Natural killer cell treated with Interleukin-12 subunit alpha and Interleukin-12 subunit beta and Interleukin-15 and Interleukin-18, amount 100 ng/mL, for 72 hours (primary cell): ENCODE data around the gene CSNK2A3. TPM values are rescaled to one million over a fixed set of nuclear protein-coding genes. Genes with fewer than 3 reads are reported as not detected.

Experiments used
- ATAC-seq, 2 donors: fragments of 150-1000 bp; cut with Tn5 transposase in 1 of 2; sonication (Bioruptor Pico), chemical (Tn5 transposase) in 1 of 2; 2 replicates each; pipeline ENCODE4 v1.10.0; 2021
- DNase-seq: peaks from one replicate; pipeline ENCODE4 v3.0.0; 2022; ENCODE audit warnings: low spot score
- H3K27ac Mint-ChIP-seq, 2 donors: 1 replicate in 1 of 2; 2 replicates in 1 of 2; pipeline ENCODE4 v1.8.0; 2022; ENCODE audit warnings: mixed read lengths in 2 of 2, mild to moderate bottlenecking in 1 of 2, moderate library complexity in 1 of 2
- H3K27me3 Mint-ChIP-seq, 2 donors: 1 replicate in 1 of 2; 2 replicates in 1 of 2; pipeline ENCODE4 v1.8.0; 2022; ENCODE audit warnings: mixed read lengths in 2 of 2
- H3K36me3 Mint-ChIP-seq: one replicate; pipeline ENCODE4 v1.8.0; 2022; ENCODE audit warnings: mixed read lengths
- H3K4me1 Mint-ChIP-seq, 2 donors: 1 replicate in 1 of 2; 2 replicates in 1 of 2; pipeline ENCODE4 v1.8.0; 2022; ENCODE audit warnings: low read depth in 2 of 2, mixed read lengths in 2 of 2, mild to moderate bottlenecking in 1 of 2
- H3K4me3 Mint-ChIP-seq: one replicate; pipeline ENCODE4 v1.8.0; 2022; ENCODE audit warnings: mixed read lengths
- H3K9me3 Mint-ChIP-seq: 2 replicates; pipeline ENCODE4 v1.8.0; 2022; ENCODE audit warnings: mixed read lengths
- total RNA-seq, 2 donors: library from RNA; stranded (reverse); gene quantifications; one replicate each; pipeline ENCODE4 v1.2.3, GENCODE V29; 2022

Gene CSNK2A3
- total RNA-seq, 2 donors from 2014 or later, result not detected

DNA sequence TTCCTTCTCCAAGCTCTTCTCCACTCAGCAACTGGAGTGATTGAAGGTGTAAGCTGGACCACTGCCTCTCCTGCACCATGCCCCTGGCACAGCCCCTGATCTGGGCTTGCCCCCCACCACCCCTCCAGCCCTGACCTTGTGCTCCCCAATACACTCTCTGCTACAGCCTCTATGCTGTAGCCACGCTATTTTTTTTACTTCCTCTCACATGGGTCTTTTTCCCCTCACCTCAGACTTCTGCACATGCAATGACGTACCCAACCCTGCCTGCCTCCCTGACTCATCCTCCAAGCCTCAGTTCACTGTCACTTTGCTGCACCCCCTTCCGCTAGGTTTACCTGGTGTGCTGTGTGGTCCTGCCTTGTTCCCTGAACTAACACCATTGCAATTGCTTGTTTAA is 9.0 kb downstream of the CSNK2A3 start:
- no peaks in the 10 kb centered on the region for H3K9me3 Mint-ChIP-seq
- ATAC-seq (no peak), DNase-seq (no peak)
- no peak overlapping the region for H3K27ac Mint-ChIP-seq
- H3K36me3 Mint-ChIP-seq, result no peaks in the 10 kb centered on the region
- H3K4me3 Mint-ChIP-seq, result no peak overlapping the region
- H3K4me1 Mint-ChIP-seq, result no peaks in the 10 kb centered on the region
- peaks cover 13% of the 10 kb centered on the region in 2 donors for H3K27me3 Mint-ChIP-seq

DNA sequence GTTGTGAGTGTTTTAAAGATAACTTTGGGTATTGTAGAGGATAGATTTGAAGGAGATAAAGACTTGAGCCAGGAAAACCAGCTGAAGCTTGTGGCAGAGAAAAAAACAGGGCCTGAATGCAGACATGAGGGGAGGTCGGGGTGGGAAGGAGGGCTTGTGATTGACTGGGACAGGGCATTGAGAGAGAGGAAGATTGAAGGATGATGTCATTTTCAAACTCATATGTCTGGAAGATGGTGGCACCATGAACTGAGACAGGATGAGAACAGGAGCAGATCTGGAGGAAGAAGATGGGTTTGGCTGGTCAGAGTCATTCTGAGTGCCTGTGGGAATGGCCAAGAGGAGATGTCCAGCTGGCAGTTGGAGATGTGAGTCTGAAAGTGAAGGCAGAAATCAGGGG is 14.7 kb downstream of the CSNK2A3 start:
- H3K27me3 Mint-ChIP-seq, result peaks cover 11 to 25% of the 10 kb centered on the region in 2 donors
- DNase-seq, result no peak

DNA sequence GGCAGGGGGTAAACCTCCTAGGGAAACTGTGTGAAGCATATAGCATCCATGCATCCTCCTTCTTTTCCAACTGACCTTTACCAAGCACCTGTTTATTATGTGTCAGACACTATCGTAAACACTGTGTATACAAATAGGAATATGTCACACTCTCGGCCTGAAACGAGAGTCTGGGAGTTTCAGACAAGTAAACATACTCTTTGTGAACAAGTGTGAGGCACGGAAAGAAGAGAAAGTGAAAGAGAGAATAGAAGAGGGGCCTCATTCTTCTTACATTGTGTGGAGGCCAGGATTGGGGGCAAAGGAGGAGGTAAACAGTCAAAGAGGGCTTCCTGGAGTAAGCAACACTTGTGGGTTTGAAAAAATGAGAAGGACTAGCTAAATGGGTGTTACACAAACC is 16.4 kb downstream of the CSNK2A3 start:
- no peaks in the 10 kb centered on the region for H3K9me3 Mint-ChIP-seq
- H3K27me3 Mint-ChIP-seq, result peaks cover 11 to 25% of the 10 kb centered on the region in 2 donors
- no peak overlapping the region for H3K27ac Mint-ChIP-seq
- no peaks in the 10 kb centered on the region for H3K36me3 Mint-ChIP-seq
- ATAC-seq (no peak), DNase-seq (no peak)
- H3K4me3 Mint-ChIP-seq, result no peak overlapping the region
- no peaks in the 10 kb centered on the region for H3K4me1 Mint-ChIP-seq

More for the DNA sequence above, 14.7 kb downstream of the CSNK2A3 start:
- Mint-ChIP-seq H3K27ac (no peak overlapping the region), H3K9me3 (no peaks in the 10 kb centered on the region), H3K36me3 (no peaks in the 10 kb centered on the region), H3K4me1 (no peaks in the 10 kb centered on the region), H3K4me3 (no peak overlapping the region)
- ATAC-seq, result no peak

DNA sequence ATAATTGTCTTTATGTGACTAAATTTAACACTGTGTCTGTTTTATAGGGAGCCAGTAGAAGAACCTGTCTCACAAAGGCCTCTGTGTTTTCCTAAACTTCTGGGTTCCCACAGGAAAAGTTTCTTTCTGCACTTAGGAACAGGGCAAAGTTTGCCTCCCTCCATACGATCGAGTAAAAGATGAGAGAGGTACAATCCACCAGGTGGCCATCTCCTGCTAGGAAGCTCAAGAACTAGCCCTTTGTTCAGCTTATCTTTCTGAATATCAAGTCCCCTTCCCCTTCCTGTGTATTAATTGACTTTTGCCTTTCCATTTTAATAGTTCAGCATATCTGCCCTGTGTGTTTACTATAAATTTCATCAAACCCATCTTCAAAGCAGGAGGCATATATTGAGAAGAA is 18.0 kb downstream of the CSNK2A3 start:
- no peak for DNase-seq
- H3K27ac Mint-ChIP-seq, result no peak overlapping the region
- peaks cover 11 to 25% of the 10 kb centered on the region in 2 donors for H3K27me3 Mint-ChIP-seq
- H3K4me3 Mint-ChIP-seq, result no peak overlapping the region
- no peaks in the 10 kb centered on the region for H3K4me1 Mint-ChIP-seq
- ATAC-seq, result no peak
- no peaks in the 10 kb centered on the region for H3K9me3 Mint-ChIP-seq
- H3K36me3 Mint-ChIP-seq, result no peaks in the 10 kb centered on the region

DNA sequence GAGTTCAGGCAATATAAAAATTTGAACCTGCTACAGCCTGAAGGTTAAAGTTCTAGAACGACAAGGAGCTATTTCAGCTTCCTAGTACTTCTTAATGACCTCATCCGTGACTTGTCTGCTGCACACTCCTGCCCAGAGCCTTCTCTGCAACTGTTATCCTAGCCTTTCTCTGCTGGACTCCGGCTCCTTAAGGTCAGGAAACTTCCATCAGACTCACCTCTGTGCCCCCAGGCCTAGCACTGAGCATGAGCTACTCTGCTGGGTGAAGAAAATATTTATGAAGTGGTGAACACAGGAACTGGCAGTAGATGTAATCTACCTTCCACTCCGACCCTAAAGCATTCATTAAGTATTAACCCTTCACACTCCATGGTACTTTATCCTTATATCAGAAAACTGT is 18.4 kb downstream of the CSNK2A3 start:
- no peak overlapping the region for H3K4me3 Mint-ChIP-seq
- no peaks in the 10 kb centered on the region for H3K4me1 Mint-ChIP-seq
- peaks cover 10 to 22% of the 10 kb centered on the region in 2 donors for H3K27me3 Mint-ChIP-seq
- no peaks in the 10 kb centered on the region for H3K9me3 Mint-ChIP-seq
- no peak for DNase-seq
- no peaks in the 10 kb centered on the region for H3K36me3 Mint-ChIP-seq
- ATAC-seq, result no peak
- H3K27ac Mint-ChIP-seq, result no peak overlapping the region

DNA sequence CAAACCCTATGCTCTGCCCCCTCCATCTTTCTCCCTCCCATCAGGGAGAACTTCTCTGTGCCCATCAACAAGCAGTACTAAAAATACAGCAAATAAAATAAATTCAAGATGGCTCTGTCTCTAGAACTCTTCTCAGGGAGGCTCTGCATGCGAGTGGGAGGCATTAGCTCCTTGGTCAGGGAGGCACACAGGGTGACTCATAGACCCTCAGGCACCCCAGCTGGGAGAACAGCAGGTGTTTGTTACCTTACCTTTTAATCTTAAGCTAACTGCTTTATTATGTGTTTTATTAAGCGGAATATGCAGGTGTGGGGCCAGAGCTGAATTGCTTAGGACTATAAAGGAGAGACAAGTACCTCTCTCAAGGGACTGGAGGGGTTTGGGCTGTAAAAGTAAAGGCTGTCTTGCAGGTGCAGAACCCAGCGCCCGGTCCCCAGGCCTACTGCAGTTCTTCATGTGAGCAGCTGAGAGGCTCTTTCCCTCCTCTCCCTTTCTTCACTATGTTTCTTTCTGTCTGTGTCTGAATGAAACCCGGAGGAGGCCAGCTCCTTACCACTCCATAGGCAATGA is 20.8 kb downstream of the CSNK2A3 start:
- Mint-ChIP-seq H3K36me3 (no peaks in the 10 kb centered on the region), H3K4me3 (no peak overlapping the region), H3K27ac (no peak overlapping the region), H3K9me3 (no peaks in the 10 kb centered on the region), H3K27me3 (peaks cover 3% of the 10 kb centered on the region in 2 donors), H3K4me1 (no peaks in the 10 kb centered on the region)
- ATAC-seq (no peak), DNase-seq (no peak)

GRCh38 chr11:11329062-11329806 is 23.8 kb downstream of the CSNK2A3 start:
- Mint-ChIP-seq H3K4me1 (no peaks in the 10 kb centered on the region), H3K9me3 (no peaks in the 10 kb centered on the region), H3K36me3 (no peaks in the 10 kb centered on the region), H3K27me3 (peaks cover 5 to 6% of the 10 kb centered on the region in 2 donors), H3K4me3 (no peak overlapping the region), H3K27ac (no peak overlapping the region)
- no peak for DNase-seq
- no peak for ATAC-seq

DNA sequence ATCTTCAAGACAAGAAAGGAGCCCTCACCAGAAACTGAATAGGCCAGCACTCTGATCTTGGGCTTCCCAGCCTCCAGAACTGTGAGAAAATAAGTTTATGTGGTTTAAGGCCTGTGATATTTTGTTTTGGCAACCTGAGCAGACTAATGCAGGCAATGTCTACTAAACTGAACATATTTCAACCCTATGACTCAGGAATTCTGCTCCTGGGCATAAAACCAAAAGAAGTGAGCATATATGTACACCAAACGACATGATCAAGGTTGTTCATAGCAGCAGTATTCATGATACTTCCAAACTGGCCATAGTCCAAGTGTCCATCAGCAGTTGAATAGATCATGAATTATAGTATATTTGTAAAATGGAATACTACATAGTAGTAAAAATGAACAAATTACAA is 29.0 kb downstream of the CSNK2A3 start:
- Mint-ChIP-seq H3K27ac (no peak overlapping the region), H3K9me3 (no peaks in the 10 kb centered on the region), H3K4me1 (no peaks in the 10 kb centered on the region), H3K27me3 (peaks cover 5 to 8% of the 10 kb centered on the region in 2 donors), H3K36me3 (no peaks in the 10 kb centered on the region), H3K4me3 (no peak overlapping the region)
- DNase-seq, result no peak
- ATAC-seq, result no peak

DNA sequence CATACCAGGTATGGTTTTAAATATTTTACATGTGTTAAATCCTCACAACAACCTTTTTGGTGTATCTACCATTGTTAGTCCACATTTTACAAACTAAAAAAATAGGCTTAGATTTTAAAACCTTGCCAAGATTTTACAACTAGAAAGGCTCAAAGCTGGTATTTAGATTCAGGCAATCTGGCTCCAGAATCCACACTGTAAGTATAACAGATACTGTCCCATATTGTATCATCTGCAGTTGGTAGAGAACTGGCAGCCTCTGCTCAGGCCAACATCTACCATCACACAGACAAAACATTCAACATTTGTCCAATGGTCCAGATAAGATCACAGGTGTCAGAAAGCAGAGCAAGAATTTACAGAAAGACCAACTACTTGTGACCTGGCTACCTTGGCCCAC is 30.9 kb downstream of the CSNK2A3 start:
- no peak for DNase-seq
- no peaks in the 10 kb centered on the region for H3K4me1 Mint-ChIP-seq
- H3K27ac Mint-ChIP-seq, result no peak overlapping the region
- no peaks in the 10 kb centered on the region for H3K9me3 Mint-ChIP-seq
- ATAC-seq, result no peak
- H3K4me3 Mint-ChIP-seq, result no peak overlapping the region
- no peaks in the 10 kb centered on the region for H3K36me3 Mint-ChIP-seq
- H3K27me3 Mint-ChIP-seq, result peaks cover 5% of the 10 kb centered on the region in 2 donors

DNA sequence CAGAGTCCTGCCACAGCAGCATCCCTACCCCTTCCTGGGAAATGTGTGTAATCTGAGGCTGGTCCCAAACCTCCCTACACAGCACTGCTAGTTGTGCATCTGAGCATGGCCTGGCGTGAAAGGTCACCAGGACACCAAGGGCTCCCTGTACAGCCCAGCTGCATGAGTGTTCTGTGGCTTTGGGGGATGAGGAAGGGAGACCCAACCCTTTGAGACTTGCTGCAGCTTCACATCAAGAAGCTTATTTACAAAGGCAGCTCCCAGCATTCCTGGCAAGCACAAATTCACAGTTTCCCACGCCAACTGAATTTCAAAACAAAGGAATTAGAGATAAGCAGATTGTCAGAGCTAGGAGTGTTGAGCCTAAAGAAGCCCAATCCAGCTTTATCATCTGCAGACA is 32.2 kb downstream of the CSNK2A3 start:
- DNase-seq, result no peak
- Mint-ChIP-seq H3K4me1 (no peaks in the 10 kb centered on the region), H3K9me3 (no peaks in the 10 kb centered on the region), H3K36me3 (no peaks in the 10 kb centered on the region), H3K27ac (no peak overlapping the region), H3K27me3 (peaks cover 5% of the 10 kb centered on the region in 2 donors), H3K4me3 (no peak overlapping the region)
- no peak for ATAC-seq

DNA sequence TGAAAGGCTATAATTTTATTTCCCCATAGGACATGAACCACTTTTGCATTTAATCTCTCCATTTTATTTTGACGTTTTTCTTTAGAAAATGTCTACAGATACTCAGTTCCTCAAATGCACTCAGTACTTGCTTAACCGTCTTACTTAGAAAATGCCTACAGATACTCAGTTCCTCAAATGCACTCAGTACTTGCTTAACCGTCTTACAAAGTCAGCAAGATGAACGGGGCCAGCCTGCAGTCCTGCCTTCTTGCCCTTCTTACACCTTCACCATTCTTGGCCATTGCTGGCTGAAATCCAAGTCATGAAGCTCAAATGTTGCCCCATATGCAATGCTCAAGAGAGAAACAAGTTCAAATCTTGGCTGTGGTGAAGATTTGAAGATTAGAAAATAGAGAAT is 34.1 kb downstream of the CSNK2A3 start:
- no peak for DNase-seq
- no peak overlapping the region for H3K4me3 Mint-ChIP-seq
- no peaks in the 10 kb centered on the region for H3K4me1 Mint-ChIP-seq
- H3K36me3 Mint-ChIP-seq, result no peaks in the 10 kb centered on the region
- H3K9me3 Mint-ChIP-seq, result no peaks in the 10 kb centered on the region
- no peak overlapping the region for H3K27ac Mint-ChIP-seq
- peaks cover 0 to 2% of the 10 kb centered on the region in 2 donors for H3K27me3 Mint-ChIP-seq
- ATAC-seq, result no peak

- Mint-ChIP-seq H3K36me3 (no peaks in the 10 kb centered on the region), H3K27ac (no peak overlapping the region), H3K4me3 (no peak overlapping the region), H3K27me3 (peaks cover 0 to 2% of the 10 kb centered on the region in 2 donors), H3K9me3 (no peaks in the 10 kb centered on the region), H3K4me1 (no peaks in the 10 kb centered on the region)
- ATAC-seq (no peak), DNase-seq (no peak)
These were observed 34.6 kb downstream of the CSNK2A3 start for GRCh38 chr11:11318461-11318860.

DNA sequence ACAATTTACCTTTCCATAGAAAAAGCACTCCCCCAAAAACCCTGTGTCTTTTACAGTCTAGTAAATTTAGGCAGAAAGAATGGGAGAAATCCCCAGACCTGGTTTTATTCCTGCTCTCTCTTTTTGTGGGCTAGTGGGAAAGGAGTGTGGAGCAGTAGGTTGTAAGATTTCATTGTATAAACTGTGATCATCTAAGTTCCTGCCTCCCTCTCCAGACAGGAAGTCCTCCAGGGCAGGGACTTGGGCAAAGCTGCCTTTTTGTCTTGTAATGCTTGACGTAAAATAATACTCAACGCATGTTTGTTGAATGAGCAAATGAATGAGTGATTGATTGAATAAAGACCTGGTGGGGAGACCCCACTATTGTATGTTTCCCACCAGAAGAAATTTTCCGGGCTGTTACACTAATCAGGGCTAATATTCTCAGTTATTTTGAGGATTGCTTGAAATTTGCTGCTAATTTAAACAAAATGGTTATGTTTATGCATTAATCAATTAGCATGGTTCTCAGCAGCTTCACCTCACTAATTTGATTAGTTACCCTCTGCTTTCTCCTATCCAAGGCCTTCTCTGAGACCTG is 36.3 kb downstream of the CSNK2A3 start:
- H3K36me3 Mint-ChIP-seq, result no peaks in the 10 kb centered on the region
- ATAC-seq (no peak), DNase-seq (no peak)
- H3K27me3 Mint-ChIP-seq, result no peaks in the 10 kb centered on the region
- H3K4me3 Mint-ChIP-seq, result no peak overlapping the region
- no peak overlapping the region for H3K27ac Mint-ChIP-seq
- no peaks in the 10 kb centered on the region for H3K4me1 Mint-ChIP-seq
- H3K9me3 Mint-ChIP-seq, result no peaks in the 10 kb centered on the region

- no peaks in the 10 kb centered on the region for H3K9me3 Mint-ChIP-seq
- no peak overlapping the region for H3K27ac Mint-ChIP-seq
These were observed 39.0 kb downstream of the CSNK2A3 start for GRCh38 chr11:11313902-11314692.

More at GRCh38 chr11:11313902-11314692, 39.0 kb downstream of the CSNK2A3 start:
- H3K36me3 Mint-ChIP-seq, result no peaks in the 10 kb centered on the region
- peaks cover 0 to 5% of the 10 kb centered on the region in 2 donors for H3K4me1 Mint-ChIP-seq
- no peak for DNase-seq
- no peak for ATAC-seq
- no peak overlapping the region for H3K4me3 Mint-ChIP-seq
- no peaks in the 10 kb centered on the region for H3K27me3 Mint-ChIP-seq
